Smooth muscle cell of the pulmonary artery (primary cell): ENCODE measurements around the gene SLC19A2. TPM values are rescaled to one million over a fixed set of nuclear protein-coding genes. Genes with fewer than 3 reads are reported as not detected.

Experiments
- total RNA-seq: library from RNA; depleted of rRNA; stranded (reverse); fragments of >200 nt; gene quantifications from 2 replicates; pipeline ENCODE4 v1.2.3, GENCODE V29; 2014

SLC19A2 gene, protein sequence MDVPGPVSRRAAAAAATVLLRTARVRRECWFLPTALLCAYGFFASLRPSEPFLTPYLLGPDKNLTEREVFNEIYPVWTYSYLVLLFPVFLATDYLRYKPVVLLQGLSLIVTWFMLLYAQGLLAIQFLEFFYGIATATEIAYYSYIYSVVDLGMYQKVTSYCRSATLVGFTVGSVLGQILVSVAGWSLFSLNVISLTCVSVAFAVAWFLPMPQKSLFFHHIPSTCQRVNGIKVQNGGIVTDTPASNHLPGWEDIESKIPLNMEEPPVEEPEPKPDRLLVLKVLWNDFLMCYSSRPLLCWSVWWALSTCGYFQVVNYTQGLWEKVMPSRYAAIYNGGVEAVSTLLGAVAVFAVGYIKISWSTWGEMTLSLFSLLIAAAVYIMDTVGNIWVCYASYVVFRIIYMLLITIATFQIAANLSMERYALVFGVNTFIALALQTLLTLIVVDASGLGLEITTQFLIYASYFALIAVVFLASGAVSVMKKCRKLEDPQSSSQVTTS
- total RNA-seq, result 7.1 and 10.5 TPM in 2 replicates

DNA sequence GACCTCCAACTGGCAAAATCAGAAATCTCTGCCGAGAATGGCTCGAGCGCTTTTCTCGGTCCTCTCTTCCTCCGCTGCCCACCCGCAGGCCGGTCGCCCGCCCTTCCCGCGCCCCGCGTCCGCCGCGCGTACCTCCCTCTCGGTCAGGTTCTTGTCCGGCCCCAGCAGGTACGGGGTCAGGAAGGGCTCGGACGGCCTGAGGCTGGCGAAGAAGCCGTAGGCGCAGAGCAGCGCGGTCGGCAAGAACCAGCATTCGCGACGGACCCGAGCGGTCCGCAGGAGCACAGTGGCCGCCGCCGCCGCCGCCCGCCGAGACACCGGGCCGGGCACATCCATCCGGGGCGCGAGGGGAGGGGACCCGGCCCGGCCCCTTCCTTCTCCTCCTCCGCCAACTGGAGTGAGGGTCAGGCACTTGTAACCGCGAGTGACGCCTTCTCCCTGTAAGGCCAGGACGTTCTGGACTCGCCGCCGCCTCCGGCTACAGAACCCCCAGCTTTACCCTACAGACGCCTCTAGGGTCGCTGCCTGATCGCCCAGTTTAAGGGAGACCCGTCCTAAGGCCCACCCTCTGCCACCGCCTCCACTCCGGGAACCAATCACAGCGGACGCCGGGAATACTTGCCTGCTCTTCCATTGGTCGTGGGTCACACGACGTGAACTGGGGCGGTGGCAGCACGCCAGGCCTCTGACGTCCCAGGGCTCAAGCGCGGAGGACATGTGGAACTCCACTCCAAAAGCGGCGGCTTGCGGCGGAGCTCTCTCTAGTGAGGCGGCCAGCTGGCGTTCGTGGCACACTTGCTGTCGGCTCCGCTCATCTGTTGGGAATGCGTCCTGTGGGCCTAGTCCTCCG lies at the start of gene SLC19A2:
SLC19A2 (minus strand) TSS at position 514 of the 850 bp plus-strand sequence; CDS start at position 336, 178 bp downstream.

DNA sequence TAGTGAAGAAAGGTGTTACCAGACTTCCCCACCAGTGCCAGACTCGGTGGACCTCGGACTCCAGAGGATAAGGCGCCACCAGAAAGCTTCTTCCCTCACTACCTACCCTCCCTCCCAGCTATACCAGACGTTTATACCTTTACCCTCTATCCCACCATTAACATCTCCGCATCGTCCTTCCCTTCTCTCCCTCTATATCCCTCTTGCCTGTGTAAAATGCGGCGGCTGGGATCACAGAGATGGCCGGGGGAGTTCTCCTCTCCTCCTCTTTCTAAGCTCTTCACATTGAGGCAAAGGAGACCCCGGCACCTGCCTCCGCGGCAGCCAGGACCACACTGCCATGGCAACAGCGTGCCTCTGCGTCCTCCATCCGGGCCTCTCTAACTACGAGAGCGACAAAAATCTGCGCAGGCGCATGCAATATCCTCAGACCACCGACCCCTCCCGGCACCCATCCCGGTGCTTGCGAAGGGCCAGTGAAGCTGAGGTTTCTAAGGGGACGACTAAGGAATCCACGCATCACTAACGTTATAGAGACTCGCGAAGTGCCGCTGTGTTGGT lies 58.6 kb downstream of the SLC19A2 start, which contains the start of gene CCDC181:
CCDC181 (minus strand) TSS at position 394 of the 561 bp plus-strand sequence. CDS start 2,547 bp downstream, outside the sequence.

Other genes starting within 250 kb of the SLC19A2 start
- gene NME7, start 118.1 kb downstream of the SLC19A2 start, total RNA-seq, result 14.3 and 22.0 TPM in 2 replicates
- 26.3 and 32.1 TPM in 2 replicates for gene BLZF1, start 117.7 kb downstream of the SLC19A2 start, total RNA-seq
- 0.53 and 0.85 TPM in 2 replicates for gene CCDC181, start 58.5 kb downstream of the SLC19A2 start, total RNA-seq
- under 0.01 TPM in 1 of 2 replicates, not detected in the other for gene F5, start 100.5 kb upstream of the SLC19A2 start, total RNA-seq
- 0.07 and 0.13 TPM in 2 replicates for gene SELP, start 144.2 kb upstream of the SLC19A2 start, total RNA-seq
- gene SELL, start 225.7 kb upstream of the SLC19A2 start, total RNA-seq, result 0.39 TPM in 1 of 2 replicates, not detected in the other
- not detected in 2 replicates for gene SELE, start 248.1 kb upstream of the SLC19A2 start, total RNA-seq